ENCODE measurements around the gene DDX41.
"Not testable (repeated sequence)": the region's sequence is repeated elsewhere in the genome, so short reads cannot be mapped to it uniquely, and the experiment has no call there.

DDX41 gene

GRCh38 chr5:177548495-177548894 lies 31.7 kb upstream of the DDX41 start:
- DNase-seq (ENCODE audit: low read depth in 1 of 2, low spot score in 1 of 2), result no peak
- no peak for TF ChIP-seq JUND (IDR thresholded peaks at IDR 0.05; ENCODE audit: low read depth)
- in situ Hi-C loops (cut with HindIII; ENCODE audit: low pct_unique_long_range_greater_than_20kb, low sequenced_read_pairs), result no loop called here

- in situ Hi-C loops (cut with HindIII; ENCODE audit: low pct_unique_long_range_greater_than_20kb, low sequenced_read_pairs), result no loop called here
- DNase-seq (ENCODE audit: low read depth in 1 of 2, low spot score in 1 of 2), result no peak
- TF ChIP-seq JUND (IDR thresholded peaks at IDR 0.05; ENCODE audit: low read depth), result no peak
These were observed 31.0 kb upstream of the DDX41 start for GRCh38 chr5:177547736-177548135.

- no peak for TF ChIP-seq JUND (IDR thresholded peaks at IDR 0.05; ENCODE audit: low read depth)
- in situ Hi-C loops (cut with HindIII; ENCODE audit: low pct_unique_long_range_greater_than_20kb, low sequenced_read_pairs), result no loop called here
- DNase-seq (ENCODE audit: low read depth in 1 of 2, low spot score in 1 of 2), result no peak
These were observed 29.5 kb upstream of the DDX41 start for GRCh38 chr5:177546258-177546741.

- no peak for TF ChIP-seq JUND (IDR thresholded peaks at IDR 0.05; ENCODE audit: low read depth)
These were observed 28.9 kb upstream of the DDX41 start for GRCh38 chr5:177545487-177546257.

GRCh38 chr5:177542816-177543465 lies 26.2 kb upstream of the DDX41 start:
- TF ChIP-seq JUND (IDR thresholded peaks at IDR 0.05; ENCODE audit: low read depth), result no peak
- DNase-seq (ENCODE audit: low read depth in 1 of 2, low spot score in 1 of 2), result no peak
- in situ Hi-C loops (cut with HindIII; ENCODE audit: low pct_unique_long_range_greater_than_20kb, low sequenced_read_pairs), result no loop called here

More at GRCh38 chr5:177545487-177546257, 28.9 kb upstream of the DDX41 start:
- no peak for DNase-seq (ENCODE audit: low read depth in 1 of 2, low spot score in 1 of 2)
- in situ Hi-C loops (cut with HindIII; ENCODE audit: low pct_unique_long_range_greater_than_20kb, low sequenced_read_pairs), result no loop called here

- in situ Hi-C loops (cut with HindIII; ENCODE audit: low pct_unique_long_range_greater_than_20kb, low sequenced_read_pairs), result no loop called here
- no peak for TF ChIP-seq JUND (IDR thresholded peaks at IDR 0.05; ENCODE audit: low read depth)
These were observed 23.7 kb upstream of the DDX41 start for GRCh38 chr5:177540438-177540837.

GRCh38 chr5:177539411-177539810 lies 22.6 kb upstream of the DDX41 start:
- in situ Hi-C loops (cut with HindIII; ENCODE audit: low pct_unique_long_range_greater_than_20kb, low sequenced_read_pairs), result no loop called here
- TF ChIP-seq JUND (IDR thresholded peaks at IDR 0.05; ENCODE audit: low read depth), result no peak
- DNase-seq (ENCODE audit: low read depth in 1 of 2, low spot score in 1 of 2), result no peak

More at GRCh38 chr5:177540438-177540837, 23.7 kb upstream of the DDX41 start:
- peak in 1 of 2 experiments; percentile 78 for DNase-seq (ENCODE audit: low read depth in 1 of 2, low spot score in 1 of 2)

- TF ChIP-seq JUND (IDR thresholded peaks at IDR 0.05; ENCODE audit: low read depth), result no peak
These were observed 22.1 kb upstream of the DDX41 start for GRCh38 chr5:177538876-177539275.

GRCh38 chr5:177537389-177538361 lies 20.9 kb upstream of the DDX41 start:
- no peak for TF ChIP-seq JUND (IDR thresholded peaks at IDR 0.05; ENCODE audit: low read depth)
- peak in 1 of 2 experiments; percentile 51 for DNase-seq (ENCODE audit: low read depth in 1 of 2, low spot score in 1 of 2)
- in situ Hi-C loops (cut with HindIII; ENCODE audit: low pct_unique_long_range_greater_than_20kb, low sequenced_read_pairs), result no loop called here

More at GRCh38 chr5:177538876-177539275, 22.1 kb upstream of the DDX41 start:
- no peak for DNase-seq (ENCODE audit: low read depth in 1 of 2, low spot score in 1 of 2)
- in situ Hi-C loops (cut with HindIII; ENCODE audit: low pct_unique_long_range_greater_than_20kb, low sequenced_read_pairs), result no loop called here

- in situ Hi-C loops (cut with HindIII; ENCODE audit: low pct_unique_long_range_greater_than_20kb, low sequenced_read_pairs), result no loop called here
- DNase-seq (ENCODE audit: low read depth in 1 of 2, low spot score in 1 of 2), result no peak
- no peak for TF ChIP-seq JUND (IDR thresholded peaks at IDR 0.05; ENCODE audit: low read depth)
These were observed 19.6 kb upstream of the DDX41 start for GRCh38 chr5:177536386-177536785.

- no peak for DNase-seq (ENCODE audit: low read depth in 1 of 2, low spot score in 1 of 2)
- TF ChIP-seq JUND (IDR thresholded peaks at IDR 0.05; ENCODE audit: low read depth), result no peak
- in situ Hi-C loops (cut with HindIII; ENCODE audit: low pct_unique_long_range_greater_than_20kb, low sequenced_read_pairs), result no loop called here
These were observed 18.4 kb upstream of the DDX41 start for GRCh38 chr5:177535125-177535524.

- DNase-seq (ENCODE audit: low read depth in 1 of 2, low spot score in 1 of 2); in situ Hi-C loops (cut with HindIII; ENCODE audit: low pct_unique_long_range_greater_than_20kb, low sequenced_read_pairs): not testable (repeated sequence)
These were observed 17.7 kb upstream of the DDX41 start for GRCh38 chr5:177534433-177534832.

Measured in T47D (cell line).